Measurements from ENCODE around the gene EXOC3L1.
A peak's percentile ranks its signal among the peaks of the same experiment; 100 is the strongest.

Gene EXOC3L1

DNA sequence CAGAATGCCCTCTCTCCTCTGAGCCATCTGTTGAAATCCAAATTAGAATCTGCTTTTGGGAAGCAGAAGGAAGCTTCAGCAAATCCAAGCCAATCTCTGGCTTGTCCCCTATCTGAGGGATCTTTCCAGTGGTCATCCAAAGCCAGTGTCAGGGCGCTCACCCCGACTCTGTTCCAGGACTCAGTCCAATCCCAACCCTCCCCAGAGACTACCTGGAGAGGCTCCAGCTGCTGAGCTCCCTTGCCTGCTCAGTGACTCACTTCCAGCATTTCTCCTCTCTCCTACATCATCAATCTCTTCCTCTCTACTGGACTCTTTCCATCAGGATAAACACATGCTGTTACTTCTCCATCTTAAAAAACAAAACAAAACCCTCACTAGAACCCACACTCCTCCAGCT lies 8.6 kb downstream of the EXOC3L1 start:
- DNase-seq: no peak

DNA sequence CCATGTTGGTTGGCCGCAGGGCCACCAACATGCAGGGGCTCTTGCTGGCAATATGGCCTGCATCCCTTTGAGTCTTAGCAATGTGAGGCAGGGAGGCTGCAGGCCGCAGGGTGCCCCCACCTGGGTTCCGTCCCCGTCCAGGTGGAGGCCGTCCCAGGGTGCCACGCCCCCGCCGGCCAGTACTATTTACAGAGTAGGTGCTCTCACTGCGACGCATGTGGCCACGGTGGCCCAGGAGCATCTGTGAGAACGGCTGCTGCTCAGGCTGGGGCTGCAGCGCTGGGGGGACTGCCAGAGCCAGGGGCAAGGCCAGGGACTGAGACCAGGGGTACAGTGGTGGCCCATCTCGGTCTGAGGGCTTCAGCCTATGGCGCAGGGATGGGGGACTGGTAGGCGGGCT lies 9.8 kb downstream of the EXOC3L1 start:
- DNase-seq: no peak

DNA sequence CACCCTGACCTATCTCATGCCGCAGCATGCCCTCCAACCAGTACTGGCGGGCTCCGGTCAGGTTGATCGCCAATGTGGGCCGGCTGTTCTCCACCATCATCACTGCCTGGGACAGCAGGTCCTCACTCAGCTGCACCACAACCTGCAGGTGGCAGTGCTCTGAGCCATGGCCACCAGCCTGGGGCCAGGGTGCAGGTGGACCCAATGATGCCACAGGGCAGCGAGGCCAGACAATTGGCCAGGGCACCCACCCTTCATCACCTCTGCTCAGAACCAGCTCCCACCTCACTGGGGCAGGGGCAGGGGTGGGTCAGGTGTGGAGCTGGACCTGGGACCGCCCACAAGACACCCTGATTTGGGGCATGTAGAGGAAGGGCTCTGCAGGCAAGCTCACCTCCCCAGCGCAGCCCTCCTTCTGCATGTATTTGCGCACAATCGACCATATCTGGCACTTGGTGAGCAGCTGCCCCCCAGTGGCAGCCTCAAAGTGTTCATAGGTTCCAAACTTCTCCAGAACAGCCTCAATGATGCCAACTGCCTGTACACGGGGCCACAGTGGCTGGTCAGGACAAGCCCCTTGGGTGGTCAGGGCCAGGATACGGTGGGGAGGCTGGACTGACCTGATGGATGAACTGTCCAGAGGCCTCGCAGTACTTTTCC lies 10.4 kb downstream of the EXOC3L1 start:
- no peak for DNase-seq

DNA sequence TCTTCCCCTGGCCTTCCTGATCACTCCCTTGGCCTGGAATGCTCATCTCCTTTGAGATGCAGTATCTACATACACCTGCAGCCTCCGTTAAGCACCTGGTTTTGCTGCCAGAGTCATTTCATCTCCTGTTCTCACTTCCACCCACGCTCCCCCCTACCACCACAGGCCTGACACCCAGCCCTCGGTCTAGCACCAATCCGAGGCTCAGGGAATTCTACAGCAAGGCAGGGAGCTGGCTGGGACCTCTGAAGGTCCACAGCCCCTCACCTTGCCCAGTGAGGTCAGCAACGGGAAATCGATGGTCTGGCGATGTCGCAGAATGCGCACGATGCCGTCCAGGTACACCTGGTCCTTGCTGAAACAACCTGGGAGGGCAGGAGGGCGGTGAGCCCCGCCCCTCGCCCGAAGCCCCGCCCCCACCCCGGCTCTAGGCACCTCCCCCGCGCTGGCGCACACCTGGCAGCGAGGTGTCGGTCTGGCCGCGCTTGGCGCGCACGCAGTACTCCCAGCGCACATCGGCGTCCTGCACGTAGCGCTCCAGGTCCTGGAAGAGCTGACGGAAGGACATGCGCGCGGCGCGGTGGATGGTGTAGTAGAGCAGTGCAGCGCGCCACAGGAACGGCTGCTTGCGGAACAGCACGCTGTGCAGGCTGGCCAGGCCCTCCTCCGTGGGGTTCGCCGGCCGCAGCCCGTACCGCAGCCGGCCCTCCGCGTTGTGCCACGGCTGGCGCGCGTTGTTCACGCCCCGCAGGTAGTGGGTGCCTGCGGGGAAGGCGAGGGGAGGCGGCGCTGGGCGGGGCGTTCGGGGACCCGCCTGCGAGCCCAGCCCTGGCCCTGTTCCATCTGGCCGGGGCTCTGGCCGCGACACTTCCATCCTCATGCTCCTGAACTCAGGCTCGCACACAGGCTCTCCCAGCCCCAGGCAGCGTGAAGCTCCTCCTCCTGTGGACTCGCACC lies 11.9 kb downstream of the EXOC3L1 start:
- DNase-seq: peak; percentile 63

DNA sequence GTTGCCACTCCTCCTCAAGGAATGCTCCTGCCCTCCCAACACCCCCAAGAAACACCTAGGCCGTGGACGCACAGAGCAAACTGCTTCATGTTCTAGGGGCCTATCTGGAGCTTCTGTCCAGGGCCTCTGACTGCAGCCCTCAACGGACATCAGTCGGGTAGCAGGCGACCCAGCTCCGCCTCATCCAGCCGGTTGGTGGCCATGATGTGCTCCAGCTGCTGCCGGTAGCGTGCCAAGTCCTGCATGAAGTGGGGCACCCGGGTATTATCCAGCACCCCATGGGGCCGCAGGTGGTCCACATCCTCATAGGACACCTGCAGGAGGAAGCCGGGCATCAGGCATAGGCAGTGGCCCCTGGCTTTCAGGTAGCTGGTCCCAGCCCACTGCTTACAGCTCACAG lies 13.3 kb downstream of the EXOC3L1 start:
- DNase-seq: no peak

DNA sequence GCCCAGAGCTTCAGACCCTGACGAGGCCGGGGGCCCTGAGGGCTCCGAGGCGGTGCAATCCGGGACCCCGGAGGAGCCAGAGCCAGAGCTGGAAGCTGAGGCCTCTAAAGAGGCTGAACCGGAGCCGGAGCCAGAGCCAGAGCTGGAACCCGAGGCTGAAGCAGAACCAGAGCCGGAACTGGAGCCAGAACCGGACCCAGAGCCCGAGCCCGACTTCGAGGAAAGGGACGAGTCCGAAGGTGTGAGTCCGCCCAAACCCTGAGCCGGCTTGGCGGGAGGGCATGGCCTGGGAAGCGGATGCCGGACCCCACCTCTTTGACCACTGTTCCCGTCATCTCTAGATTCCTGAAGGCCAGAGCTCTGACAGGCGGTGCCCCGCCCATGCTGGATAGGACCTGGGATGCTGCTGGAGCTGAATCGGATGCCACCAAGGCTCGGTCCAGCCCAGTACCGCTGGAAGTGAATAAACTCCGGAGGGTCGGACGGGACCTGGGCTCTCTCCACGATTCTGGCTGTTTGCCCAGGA lies 15.2 kb downstream of the EXOC3L1 start:
- no peak for DNase-seq

DNA sequence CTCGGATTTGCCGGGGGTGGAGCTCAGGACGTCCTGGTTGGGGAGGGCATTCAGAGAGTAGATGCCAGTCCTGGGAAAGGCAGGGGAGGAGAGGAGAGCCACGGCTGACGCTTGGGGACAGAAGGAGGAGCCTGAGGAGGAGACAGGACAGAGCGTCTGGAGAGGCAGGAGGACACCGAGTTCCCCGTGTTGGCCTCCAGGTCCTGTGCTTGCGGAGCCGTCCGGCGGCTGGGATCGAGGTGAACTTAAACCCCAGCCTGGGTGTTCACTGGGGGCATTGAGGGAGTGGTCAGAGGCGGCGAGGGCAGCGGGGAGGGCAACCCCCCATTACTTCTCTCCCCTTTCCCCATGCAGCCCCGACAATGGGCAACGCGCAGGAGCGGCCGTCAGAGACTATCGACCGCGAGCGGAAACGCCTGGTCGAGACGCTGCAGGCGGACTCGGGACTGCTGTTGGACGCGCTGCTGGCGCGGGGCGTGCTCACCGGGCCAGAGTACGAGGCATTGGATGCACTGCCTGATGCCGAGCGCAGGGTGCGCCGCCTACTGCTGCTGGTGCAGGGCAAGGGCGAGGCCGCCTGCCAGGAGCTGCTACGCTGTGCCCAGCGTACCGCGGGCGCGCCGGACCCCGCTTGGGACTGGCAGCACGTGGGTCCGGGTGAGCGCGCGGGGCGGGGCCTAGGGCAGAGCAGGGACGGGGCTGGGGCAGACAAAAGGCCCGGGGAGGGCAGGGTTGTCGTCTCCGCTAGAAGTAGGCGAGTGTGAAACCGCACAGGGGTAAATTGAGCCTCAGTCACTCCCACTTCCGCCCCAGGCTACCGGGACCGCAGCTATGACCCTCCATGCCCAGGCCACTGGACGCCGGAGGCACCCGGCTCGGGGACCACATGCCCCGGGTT lies 15.9 kb downstream of the EXOC3L1 start:
- peak; percentile 73 for DNase-seq

DNA sequence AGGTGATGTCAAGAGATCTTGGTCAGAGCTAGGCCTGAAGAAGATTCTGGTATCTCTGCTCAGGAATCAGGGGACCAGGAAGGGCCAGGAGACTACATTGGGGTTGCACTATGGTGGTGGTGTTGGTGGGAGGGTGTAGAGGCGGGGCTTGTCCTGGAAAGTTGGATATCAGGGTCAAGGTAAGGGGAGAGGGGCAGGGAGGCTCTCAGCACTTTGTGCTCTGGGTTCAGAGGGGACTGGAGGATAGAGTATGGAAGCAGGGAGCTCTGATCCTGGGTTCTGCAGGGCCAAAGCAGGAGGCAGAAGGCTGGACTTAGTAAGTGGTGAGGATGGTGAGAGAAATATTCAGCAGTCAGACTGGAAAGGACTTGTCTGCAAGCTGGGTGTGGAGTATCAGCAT lies 16.6 kb downstream of the EXOC3L1 start:
- no peak for DNase-seq

DNA sequence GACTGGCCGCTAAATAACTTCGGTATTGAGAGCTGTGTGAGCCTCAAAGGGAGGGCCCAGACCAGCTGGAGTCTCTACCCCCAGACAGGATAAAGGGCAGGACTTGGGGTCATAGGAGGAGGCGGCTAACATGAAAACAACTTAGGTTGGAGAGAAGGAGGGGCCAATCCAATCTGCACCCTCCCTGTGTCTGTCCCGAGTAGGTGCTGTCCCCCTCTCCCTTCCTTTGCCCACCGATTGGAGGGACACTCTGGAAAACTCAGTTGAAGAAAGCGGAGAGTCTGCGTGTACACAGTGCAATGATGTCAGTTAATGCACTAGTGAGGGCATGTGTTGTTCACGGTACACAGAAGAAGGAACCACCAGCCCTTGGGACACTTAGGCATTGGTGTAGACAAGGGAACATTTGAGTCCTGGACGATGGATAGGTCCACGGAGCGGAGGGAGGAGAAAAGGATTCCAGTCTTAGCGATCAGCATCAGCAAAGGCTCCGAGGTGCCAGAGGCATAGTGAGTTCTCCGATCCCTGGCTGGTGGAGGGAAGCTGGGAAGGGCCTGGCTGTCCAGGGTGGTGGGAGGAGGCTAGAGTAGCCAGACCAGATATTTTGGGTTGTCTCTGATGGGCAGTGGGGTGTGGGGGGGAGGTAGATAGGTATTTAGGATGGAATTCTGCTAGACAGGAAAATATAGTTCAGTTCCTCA lies 18.8 kb downstream of the EXOC3L1 start:
- no peak for DNase-seq

DNA sequence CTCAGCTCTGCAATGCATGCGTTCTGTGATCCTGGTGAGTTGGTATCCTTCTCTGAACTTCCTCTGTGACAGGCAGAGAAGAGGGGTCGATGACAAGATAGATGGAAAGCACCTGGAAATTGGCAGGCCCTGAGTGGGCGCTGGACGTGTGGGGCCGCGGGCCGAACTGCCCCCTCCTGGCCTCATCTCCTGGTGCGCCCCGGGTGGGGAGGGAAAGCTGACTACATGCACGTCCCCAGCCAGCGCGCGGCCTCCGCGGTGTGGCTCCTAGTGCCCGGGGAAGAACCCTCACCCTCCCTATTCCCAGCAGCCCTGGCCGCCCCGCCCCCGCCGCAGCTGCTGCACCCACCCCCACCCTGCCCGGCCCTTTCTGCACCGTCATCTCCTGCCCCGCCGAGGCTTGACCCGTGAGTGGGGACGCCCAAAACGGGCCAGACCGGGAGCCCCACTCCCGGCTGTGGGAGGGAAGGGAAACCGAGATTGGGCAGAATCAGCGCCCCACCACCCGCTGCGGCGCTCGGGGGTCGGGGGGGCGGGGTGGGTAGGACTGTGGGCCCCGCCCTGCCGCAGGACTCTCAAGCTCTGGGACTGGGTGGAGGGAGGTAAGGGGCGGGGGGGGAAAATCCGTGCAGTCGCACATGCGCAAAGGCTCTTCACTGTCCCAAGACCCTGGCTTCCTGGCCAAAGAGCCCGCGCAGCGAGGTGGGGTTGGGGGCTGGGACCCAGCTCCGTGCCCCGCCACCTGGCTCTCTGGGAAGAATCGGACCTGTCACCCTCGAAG lies 19.6 kb downstream of the EXOC3L1 start, which contains the start of gene NOL3:
TSS of gene NOL3 (plus strand) at position 371 of the 781 bp plus-strand sequence.
- peak; percentile 43 for DNase-seq

DNA sequence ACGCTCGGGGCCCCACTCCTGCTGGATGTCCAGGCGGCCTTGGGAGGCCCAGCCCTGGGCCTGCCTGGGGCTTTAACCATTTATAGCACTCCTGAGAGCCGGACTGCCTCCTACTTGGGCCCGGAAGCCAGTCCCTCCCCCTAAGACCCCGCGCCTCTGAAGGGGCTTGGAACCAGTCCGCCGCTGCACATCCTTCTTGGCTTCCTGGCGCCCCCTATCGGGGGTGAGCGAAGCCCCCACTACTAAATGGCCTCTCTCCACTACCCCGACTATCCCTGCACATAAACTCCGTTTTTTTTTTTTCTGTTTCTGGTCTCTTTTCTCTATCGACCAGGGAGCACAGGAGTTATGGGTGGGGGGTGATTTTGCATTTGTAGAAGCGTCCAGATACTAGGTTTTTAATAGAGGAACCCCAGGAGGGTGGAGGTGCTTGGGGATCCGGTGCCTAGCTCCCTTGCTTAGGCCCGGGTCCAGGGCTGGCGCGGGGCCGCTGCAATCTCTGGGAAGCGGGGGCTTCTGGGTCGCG lies 20.2 kb downstream of the EXOC3L1 start:
- no peak for DNase-seq

DNA sequence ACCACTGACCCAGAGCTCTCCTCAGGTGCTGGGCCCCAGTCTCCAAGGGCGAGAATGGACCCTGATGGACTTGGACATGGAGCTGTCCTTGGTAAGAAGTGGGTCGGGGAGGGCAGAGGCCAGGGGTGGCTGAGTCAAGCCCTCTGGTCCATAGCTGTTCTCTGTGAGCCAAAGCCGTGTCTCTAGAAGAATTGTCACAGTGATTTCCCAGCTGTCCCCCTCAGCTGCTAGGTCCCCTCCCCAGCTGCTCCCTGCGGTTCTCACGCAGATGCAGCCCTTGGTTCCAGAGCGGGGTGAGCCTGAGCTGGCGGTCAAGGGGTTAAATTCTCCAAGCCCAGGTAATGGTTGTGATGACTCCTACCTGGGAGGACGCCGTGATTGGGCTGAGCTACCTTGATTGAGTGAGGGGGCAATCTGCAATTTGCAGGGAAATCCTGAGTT lies 20.9 kb downstream of the EXOC3L1 start:
- no peak for DNase-seq

DNA sequence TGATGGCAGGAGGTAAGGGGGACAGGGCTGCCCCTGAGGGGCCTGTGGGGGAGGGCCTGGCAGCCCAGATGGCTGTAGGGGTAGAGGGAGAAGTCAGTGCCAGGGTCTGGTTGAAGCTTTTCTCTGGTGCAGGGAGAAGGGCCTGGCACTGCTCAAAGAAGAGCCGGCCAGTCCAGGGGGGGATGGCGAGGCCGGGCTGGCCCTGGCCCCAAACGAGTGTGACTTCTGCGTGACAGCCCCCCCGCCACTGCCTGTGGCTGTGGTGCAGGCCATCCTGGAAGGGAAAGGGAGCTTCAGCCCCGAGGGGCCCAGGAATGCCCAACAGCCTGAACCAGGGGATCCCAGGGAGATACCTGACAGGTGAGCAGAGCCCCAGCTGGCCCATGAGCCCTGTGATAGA lies 22.3 kb downstream of the EXOC3L1 start:
- DNase-seq: no peak

DNA sequence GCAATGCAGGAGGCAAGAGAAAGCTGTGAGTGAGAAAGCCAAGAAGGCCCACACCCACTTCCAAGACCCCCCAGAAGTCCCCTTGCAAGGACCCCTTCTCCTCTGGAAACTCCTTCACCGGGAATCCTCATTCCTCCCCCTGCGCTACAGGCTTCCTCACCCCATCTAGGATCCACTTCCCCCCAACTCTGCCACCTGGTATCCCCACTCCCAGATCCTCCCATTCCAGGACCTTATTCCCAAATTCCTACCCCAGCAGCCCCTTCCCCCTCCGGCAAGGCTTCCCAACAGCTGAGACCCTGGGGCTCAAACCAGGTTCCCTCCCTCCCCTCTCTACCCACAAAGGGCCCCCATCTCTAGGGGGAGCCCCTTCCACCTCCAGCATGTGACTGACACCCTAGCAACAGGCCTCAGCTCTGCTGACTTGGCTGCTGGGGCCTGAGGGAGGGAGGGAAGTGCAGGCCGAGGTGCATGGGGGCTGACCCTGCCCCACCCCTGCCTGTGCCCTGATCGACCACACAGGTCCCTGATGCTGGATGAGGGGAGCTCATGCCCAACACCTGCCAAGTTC lies 23.3 kb downstream of the EXOC3L1 start:
- no peak for DNase-seq

DNA sequence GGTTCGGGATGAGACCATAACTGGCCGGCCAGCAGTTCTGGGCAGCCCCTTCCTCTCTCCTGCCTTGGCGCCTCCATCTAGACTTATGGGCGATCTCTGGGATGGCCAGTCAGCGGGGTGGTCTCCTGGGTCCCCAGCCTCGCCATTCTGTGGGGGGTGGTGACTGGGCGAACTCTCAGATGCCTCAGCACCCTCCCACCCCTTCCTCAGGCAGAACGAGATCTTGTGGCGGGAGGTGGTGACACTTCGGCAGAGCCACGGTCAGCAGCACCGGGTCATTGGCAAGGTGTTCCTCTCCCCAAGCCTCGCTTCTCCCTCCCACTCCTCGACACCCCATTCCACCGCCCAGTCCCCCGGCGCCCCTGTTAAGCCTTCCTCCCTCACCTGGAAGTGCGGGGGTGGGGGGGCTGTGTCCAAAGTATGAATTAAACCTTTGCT lies 23.8 kb downstream of the EXOC3L1 start:
- DNase-seq: no peak

DNA sequence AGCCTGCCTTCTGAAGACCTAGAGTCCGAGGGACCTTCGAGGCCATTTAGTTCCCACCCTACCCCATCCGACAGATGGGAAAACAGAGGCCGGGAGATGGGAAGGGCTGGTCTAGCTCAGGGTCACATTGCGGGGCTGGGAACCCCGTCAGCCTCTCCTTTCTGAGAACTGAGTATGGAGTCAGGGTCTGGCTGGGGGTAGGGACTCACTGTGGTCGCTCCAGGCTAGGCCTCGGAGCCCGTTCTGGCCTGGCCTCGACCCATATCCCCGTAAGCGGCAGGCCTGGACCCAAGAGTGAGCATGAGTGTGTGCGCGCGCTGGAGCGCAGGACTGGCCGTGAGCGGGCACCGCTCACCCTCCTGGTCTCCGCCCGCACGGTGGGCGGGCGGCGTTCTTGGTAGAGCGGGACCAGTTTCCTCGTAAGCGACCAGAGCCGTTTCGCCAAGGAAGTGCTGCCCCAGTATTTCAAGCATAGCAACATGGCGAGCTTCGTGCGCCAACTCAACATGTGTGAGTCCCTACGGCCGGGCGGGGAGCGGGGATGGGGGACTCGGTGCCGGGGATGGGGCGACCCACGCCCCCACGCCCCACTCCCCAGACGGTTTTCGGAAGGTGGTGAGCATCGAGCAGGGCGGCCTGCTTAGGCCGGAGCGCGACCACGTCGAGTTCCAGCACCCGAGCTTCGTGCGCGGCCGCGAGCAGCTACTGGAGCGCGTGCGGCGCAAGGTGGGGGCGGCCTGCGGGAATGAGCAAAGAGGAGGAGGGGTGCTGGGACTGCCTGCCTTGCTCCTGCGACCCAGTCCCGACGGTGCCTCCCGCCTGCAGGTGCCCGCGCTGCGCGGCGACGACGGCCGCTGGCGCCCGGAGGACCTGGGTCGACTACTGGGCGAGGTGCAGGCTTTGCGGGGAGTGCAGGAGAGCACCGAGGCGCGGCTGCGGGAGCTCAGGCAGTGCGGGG lies 24.5 kb downstream of the EXOC3L1 start:
- no peak for DNase-seq

DNA sequence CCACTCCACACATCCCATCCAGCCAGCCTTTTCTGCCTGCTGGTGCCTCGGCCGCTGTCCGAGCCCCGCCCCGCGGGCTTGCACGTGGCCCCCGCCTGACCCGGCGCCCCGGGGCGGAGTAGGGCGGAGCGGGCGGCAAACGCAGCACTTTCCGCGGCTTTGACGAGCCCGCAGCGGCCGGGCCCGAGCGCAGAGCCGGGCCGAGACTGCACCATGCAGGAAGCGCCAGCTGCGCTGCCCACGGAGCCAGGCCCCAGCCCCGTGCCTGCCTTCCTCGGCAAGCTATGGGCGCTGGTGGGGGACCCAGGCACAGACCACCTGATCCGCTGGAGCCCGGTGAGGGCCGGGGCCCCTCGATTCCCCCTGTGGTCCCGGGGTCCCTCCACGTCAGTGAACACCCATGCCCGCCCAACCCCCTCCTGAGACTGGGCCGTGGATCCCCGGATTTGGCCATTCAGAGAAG lies 25.3 kb downstream of the EXOC3L1 start, which contains the start of gene HSF4:
TSS of gene HSF4 (plus strand) at position 147 of the 463 bp plus-strand sequence. CDS start at position 214, 67 bp downstream.
- no peak for DNase-seq

DNA sequence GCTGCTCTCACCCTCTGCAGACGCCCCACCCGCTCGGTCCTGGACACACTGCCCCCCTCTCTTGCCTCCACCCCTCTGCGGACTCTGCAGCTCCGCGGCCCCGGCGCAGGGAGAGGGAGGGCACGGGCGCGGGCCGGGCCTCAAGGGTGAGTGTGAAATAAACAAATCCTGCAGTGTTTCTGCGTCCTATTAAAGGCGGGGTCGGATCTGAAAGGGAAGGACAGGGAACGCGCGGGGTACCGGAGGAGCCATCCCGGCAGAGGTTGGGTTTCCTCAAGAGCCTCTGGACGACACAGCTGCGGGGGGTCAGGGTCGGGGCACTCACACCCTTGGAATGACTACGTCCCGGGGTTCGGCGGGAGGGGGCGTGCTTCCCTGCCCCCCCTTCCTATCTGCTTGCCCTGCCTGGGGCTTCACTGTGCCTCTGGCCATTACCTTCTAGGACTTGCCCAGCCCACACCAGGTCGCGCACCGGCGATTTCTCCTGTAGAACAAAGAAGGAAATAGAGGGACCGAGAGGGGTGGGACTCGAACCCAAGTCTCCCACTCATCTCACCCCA lies 25.9 kb downstream of the EXOC3L1 start:
- no peak for DNase-seq

All from CD4-positive, alpha-beta T cell treated with Interleukin-15 for 1 hour (primary cell).